Skeletal muscle tissue (tissue), 4 donors: ENCODE data around the gene PRRT1. TPM values are rescaled to one million over a fixed set of nuclear protein-coding genes. Genes with fewer than 3 reads are reported as not detected.

Source experiments
- H3K27ac ChIP-seq: one replicate; pipeline ENCODE4 v1.7.0; 2013; ENCODE audit warnings: mild to moderate bottlenecking, low read depth, low read length, inconsistent platforms
- H3K27me3 ChIP-seq, 3 donors: one replicate each; pipeline ENCODE4 v1.7.0; 2013; ENCODE audit warnings: low read length in 3 of 3; ENCODE audit not compliant: control insufficient read depth in 3 of 3, insufficient read depth in 3 of 3
- H3K36me3 ChIP-seq, 3 donors: one replicate each; pipeline ENCODE4 v1.7.0; 2013; ENCODE audit warnings: low read length in 3 of 3; ENCODE audit not compliant: control insufficient read depth in 3 of 3, insufficient read depth in 3 of 3
- H3K4me1 ChIP-seq, 3 donors: one replicate each; pipeline ENCODE4 v1.7.0; 2013; ENCODE audit warnings: low read length in 3 of 3, mild to moderate bottlenecking in 3 of 3; ENCODE audit not compliant: control insufficient read depth in 3 of 3, insufficient read depth in 3 of 3
- H3K4me3 ChIP-seq, 3 donors: one replicate each; pipeline ENCODE4 v1.7.0; 2013; ENCODE audit warnings: low read length in 3 of 3
- H3K9ac ChIP-seq, 3 donors: one replicate each; pipeline ENCODE4 v1.7.0; 2013; ENCODE audit warnings: low read length in 3 of 3, mild to moderate bottlenecking in 3 of 3, moderate library complexity in 2 of 3, low read depth in 1 of 3
- H3K9me3 ChIP-seq, 3 donors: one replicate each; pipeline ENCODE4 v1.7.0; 2013; ENCODE audit warnings: low read length in 3 of 3; ENCODE audit not compliant: control insufficient read depth in 3 of 3
- total RNA-seq: library from RNA; depleted of rRNA; stranded (reverse); fragments of >200 nt; gene quantifications from one replicate; pipeline ENCODE4 v1.2.3, GENCODE V29; 2014
- donor health status: Osteomylitis.

Gene PRRT1
- not detected for total RNA-seq

DNA sequence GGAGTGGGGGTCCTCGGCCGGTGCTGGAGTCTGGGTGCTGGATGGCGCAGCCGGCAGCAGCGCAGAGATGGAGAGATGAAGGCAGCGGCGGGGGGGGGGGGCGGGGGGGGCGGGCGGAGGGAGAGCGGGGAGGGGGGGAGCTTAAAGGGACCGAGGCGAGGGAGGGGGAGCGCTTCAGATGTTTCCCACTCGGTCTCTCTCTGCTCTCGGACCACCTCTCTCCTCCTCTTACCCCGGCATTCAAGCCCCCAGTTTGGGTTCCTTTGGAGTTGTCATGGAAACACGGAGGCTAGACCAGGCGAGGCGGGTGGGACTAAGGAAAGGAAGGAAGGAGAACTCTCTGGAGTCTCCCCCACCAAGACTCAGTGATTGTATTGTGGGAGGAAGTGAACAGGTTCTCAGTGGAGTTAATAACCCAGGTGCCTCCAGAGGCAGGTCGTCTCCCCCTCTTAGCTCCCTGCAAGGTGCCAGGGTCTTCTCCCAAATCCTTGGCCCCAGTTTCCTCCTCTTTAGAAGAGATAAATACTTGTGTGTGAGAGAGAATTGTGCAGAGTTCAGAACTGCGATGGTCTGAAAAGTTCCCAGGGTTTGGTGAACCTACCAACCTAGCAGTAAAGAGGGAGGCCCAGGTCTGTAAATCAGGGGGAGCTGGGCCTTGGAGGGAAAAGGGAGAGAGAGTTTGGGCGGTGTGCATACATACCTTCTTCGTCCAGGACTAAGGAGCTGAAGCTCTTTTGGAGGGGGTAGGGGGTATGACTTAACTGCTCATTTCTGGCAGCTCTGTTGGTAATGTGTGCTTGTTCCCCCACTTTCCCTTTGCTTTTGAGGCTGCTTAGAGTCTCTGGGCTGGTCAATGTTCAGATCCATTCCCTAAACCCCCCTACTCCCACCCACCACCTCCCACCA is at the start of gene PRRT1:
Gene PRRT1, minus strand, starts transcription at position 77 of the 906 bp plus-strand sequence. CDS start 112 bp downstream, outside the sequence.
- Histone ChIP-seq H3K27me3 (peaks cover 17 to 34% (median 25%) of the 10 kb centered on the region in 3 donors), H3K27ac (peak within 1 kb of the TSS; percentile 86), H3K9me3 (no peaks in the 10 kb centered on the region), H3K4me1 (peaks cover 28 to 35% (median 29%) of the 10 kb centered on the region in 3 donors), H3K4me3 (peak within 1 kb of the TSS; percentile 94 to 95 (median 95)), H3K9ac (peak within 1 kb of the TSS; percentile 68 to 95 (median 85)), H3K36me3 (peaks cover 4 to 10% (median 9%) of the 10 kb centered on the region in 3 donors)

DNA sequence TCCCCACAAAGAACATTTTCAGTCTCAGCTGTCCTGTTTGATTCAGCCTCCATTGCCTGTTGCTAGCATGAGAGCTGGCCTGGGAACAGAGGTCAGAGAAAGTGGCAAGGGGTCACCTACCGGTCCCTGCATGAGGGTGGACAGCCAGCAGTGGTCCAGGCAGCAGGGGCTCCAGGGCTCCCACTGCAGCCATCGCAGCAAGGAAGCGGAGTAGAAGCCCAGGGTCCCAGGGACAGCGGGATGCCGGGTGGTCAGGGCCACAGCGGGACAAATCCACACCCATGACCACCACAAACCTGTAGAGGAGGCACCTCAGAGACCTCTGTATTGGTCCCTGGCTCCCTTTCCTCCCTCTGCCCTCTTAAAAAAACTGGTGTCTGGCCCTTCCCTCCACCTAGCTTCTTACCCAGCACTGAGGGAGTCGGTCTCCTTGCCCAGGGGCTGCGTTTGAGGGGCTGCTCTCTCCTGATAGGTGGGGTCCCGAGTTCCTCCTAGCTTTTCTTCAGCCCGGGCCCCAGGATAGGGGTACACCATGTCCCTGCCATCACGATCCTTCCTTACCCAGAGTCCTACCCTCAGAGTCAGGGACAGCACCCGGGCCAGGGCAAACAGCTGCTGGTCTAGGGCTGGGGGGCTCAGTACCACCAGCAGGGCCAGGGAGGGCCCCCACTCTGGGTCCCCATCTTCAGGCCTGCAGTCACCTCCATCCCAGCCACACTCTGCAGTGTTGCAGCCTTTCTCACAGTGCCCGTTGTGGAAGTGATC is 49.2 kb upstream of the PRRT1 start:
- H3K27me3 ChIP-seq, result peaks cover 9 to 32% (median 19%) of the 10 kb centered on the region in 3 donors
- H3K9me3 ChIP-seq, result no peaks in the 10 kb centered on the region
- no peak overlapping the region for H3K27ac ChIP-seq
- no peak overlapping the region for H3K4me3 ChIP-seq
- no peak overlapping the region for H3K9ac ChIP-seq
- H3K4me1 ChIP-seq, result peaks cover 12 to 17% (median 13%) of the 10 kb centered on the region in 3 donors
- no peaks in the 10 kb centered on the region for H3K36me3 ChIP-seq

- Histone ChIP-seq H3K27me3 (peaks cover 7 to 25% (median 14%) of the 10 kb centered on the region in 3 donors), H3K36me3 (no peaks in the 10 kb centered on the region), H3K9me3 (no peaks in the 10 kb centered on the region), H3K4me3 (no peak overlapping the region), H3K27ac (no peak overlapping the region), H3K4me1 (peaks cover 20 to 31% (median 21%) of the 10 kb centered on the region in 3 donors), H3K9ac (no peak overlapping the region)
Observed at GRCh38 chr6:32198866-32199265, 47.1 kb upstream of the PRRT1 start.

DNA sequence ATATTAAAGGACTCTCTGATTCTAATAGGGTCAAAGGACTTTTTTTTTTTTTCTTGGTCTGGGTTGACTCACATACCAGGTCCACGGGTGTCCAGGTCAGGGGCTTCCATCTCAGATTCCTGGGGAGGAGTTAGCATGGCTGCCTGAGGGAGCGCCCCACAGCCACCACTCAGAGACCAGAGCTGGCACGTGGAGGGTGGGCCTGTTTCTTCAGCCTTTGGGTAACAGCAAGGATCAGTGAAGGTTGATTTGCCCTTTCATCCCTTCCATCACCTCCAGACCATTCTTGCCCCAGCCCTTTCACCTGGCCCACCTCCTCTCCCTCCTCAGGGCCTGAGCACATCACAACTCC is 46.6 kb upstream of the PRRT1 start:
- no peak overlapping the region for H3K27ac ChIP-seq
- H3K4me1 ChIP-seq, result peaks cover 20 to 31% (median 21%) of the 10 kb centered on the region in 3 donors
- H3K9ac ChIP-seq, result no peak overlapping the region
- H3K27me3 ChIP-seq, result peaks cover 7 to 20% (median 10%) of the 10 kb centered on the region in 3 donors
- H3K4me3 ChIP-seq, result no peak overlapping the region
- H3K36me3 ChIP-seq, result no peaks in the 10 kb centered on the region
- H3K9me3 ChIP-seq, result no peaks in the 10 kb centered on the region

GRCh38 chr6:32196682-32197616 is 45.2 kb upstream of the PRRT1 start:
- H3K4me3 ChIP-seq, result peak overlapping the region; percentile 95 to 100 (median 99)
- peaks cover 24 to 34% (median 26%) of the 10 kb centered on the region in 3 donors for H3K4me1 ChIP-seq
- H3K9me3 ChIP-seq, result no peaks in the 10 kb centered on the region
- peaks cover 7 to 14% (median 8%) of the 10 kb centered on the region in 3 donors for H3K27me3 ChIP-seq
- no peaks in the 10 kb centered on the region for H3K36me3 ChIP-seq
- peak overlapping the region; percentile 98 for H3K27ac ChIP-seq
- peak overlapping the region; percentile 99 to 100 (median 100) for H3K9ac ChIP-seq

- H3K27me3 ChIP-seq, result peaks cover 5 to 7% (median 6%) of the 10 kb centered on the region in 3 donors
- H3K27ac ChIP-seq, result peak overlapping the region; percentile 98
- H3K4me3 ChIP-seq, result peak overlapping the region; percentile 95 to 100 (median 99)
- peak overlapping the region; percentile 99 to 100 (median 100) for H3K9ac ChIP-seq
- no peaks in the 10 kb centered on the region for H3K36me3 ChIP-seq
- H3K4me1 ChIP-seq, result peaks cover 24 to 41% (median 27%) of the 10 kb centered on the region in 3 donors
- no peaks in the 10 kb centered on the region for H3K9me3 ChIP-seq
Observed at GRCh38 chr6:32195902-32196681, 44.4 kb upstream of the PRRT1 start.

DNA sequence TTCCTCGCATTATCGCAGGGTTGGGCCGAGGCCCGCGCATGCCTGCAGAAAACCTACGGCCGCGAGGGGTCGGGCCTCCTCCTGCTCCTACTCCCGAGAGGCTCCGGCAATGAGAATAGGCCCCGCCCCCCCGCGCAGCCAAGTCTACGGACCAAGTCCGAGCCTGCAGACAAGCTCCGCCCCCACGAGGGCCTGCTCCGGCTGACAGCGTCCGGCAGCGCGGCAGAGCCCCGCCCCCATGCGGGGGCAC is 43.8 kb upstream of the PRRT1 start:
- Histone ChIP-seq H3K9ac (peak overlapping the region in 2 of 3 donors; percentile 99 to 100), H3K4me1 (peaks cover 29 to 46% (median 32%) of the 10 kb centered on the region in 3 donors), H3K9me3 (no peaks in the 10 kb centered on the region), H3K27ac (peak overlapping the region; percentile 98), H3K27me3 (peaks cover 0 to 1% (median 1%) of the 10 kb centered on the region in 3 donors), H3K4me3 (peak overlapping the region in 2 of 3 donors; percentile 99 to 100), H3K36me3 (no peaks in the 10 kb centered on the region)

- Histone ChIP-seq H3K27ac (peak overlapping the region; percentile 86), H3K36me3 (no peaks in the 10 kb centered on the region), H3K4me3 (peak overlapping the region; percentile 68 to 74 (median 74)), H3K9me3 (no peaks in the 10 kb centered on the region), H3K27me3 (no peaks in the 10 kb centered on the region), H3K4me1 (peaks cover 29 to 50% (median 36%) of the 10 kb centered on the region in 3 donors), H3K9ac (peak overlapping the region; percentile 78 to 86 (median 85))
Observed at GRCh38 chr6:32194825-32195651, 43.3 kb upstream of the PRRT1 start.
